ENCODE results near the gene MYO15A.
"Not testable (repeated sequence)": the region's sequence is repeated elsewhere in the genome, so short reads cannot be mapped to it uniquely, and the experiment has no call there.

The MYO15A gene

GRCh38 chr17:18185832-18186626 is 77.5 kb downstream of the MYO15A start:
- DNase-seq (ENCODE audit: low spot score), result peak; percentile 23

GRCh38 chr17:18186627-18186982 is 78.0 kb downstream of the MYO15A start:
- DNase-seq (ENCODE audit: low spot score), result peak; percentile 15

- DNase-seq (ENCODE audit: low spot score), result no peak
Measured at GRCh38 chr17:18187226-18187625, 78.7 kb downstream of the MYO15A start.

- peak; percentile 26 for DNase-seq (ENCODE audit: low spot score)
Measured at GRCh38 chr17:18187821-18188761, 79.5 kb downstream of the MYO15A start.

GRCh38 chr17:18190628-18191235 is 82.2 kb downstream of the MYO15A start:
- DNase-seq (ENCODE audit: low spot score), result no peak

- no peak for DNase-seq (ENCODE audit: low spot score)
Measured at GRCh38 chr17:18191236-18191667, 82.7 kb downstream of the MYO15A start.

- peak; percentile 18 for DNase-seq (ENCODE audit: low spot score)
Measured at GRCh38 chr17:18191967-18192366, 83.4 kb downstream of the MYO15A start.

GRCh38 chr17:18194394-18194793 is 85.8 kb downstream of the MYO15A start:
- no peak for DNase-seq (ENCODE audit: low spot score)

- DNase-seq (ENCODE audit: low spot score), result no peak
Measured at GRCh38 chr17:18194804-18195203, 86.2 kb downstream of the MYO15A start.

- no peak for DNase-seq (ENCODE audit: low spot score)
Measured at GRCh38 chr17:18195246-18195645, 86.7 kb downstream of the MYO15A start.

GRCh38 chr17:18197535-18198194 is 89.1 kb downstream of the MYO15A start:
- DNase-seq (ENCODE audit: low spot score), result no peak

GRCh38 chr17:18198530-18198929 is 90.0 kb downstream of the MYO15A start:
- DNase-seq (ENCODE audit: low spot score), result no peak

GRCh38 chr17:18201108-18201507 is 92.6 kb downstream of the MYO15A start:
- no peak for DNase-seq (ENCODE audit: low spot score)

- no peak for DNase-seq (ENCODE audit: low spot score)
Measured at GRCh38 chr17:18203308-18203707, 94.8 kb downstream of the MYO15A start.

- no peak for DNase-seq (ENCODE audit: low spot score)
Measured at GRCh38 chr17:18205861-18206260, 97.3 kb downstream of the MYO15A start.

GRCh38 chr17:18206962-18207361 is 98.4 kb downstream of the MYO15A start:
- DNase-seq (ENCODE audit: low spot score), result no peak

GRCh38 chr17:18208092-18208491 is 99.5 kb downstream of the MYO15A start:
- no peak for DNase-seq (ENCODE audit: low spot score)

- DNase-seq (ENCODE audit: low spot score), result no peak
Measured at GRCh38 chr17:18213666-18214270, 105.2 kb downstream of the MYO15A start.

- DNase-seq (ENCODE audit: low spot score), result not testable (repeated sequence)
Measured at GRCh38 chr17:18216906-18217305, 108.3 kb downstream of the MYO15A start.

GRCh38 chr17:18217412-18218015 is 109.0 kb downstream of the MYO15A start:
- peak; percentile 72 for DNase-seq (ENCODE audit: low spot score)

GRCh38 chr17:18218756-18219415 is 110.3 kb downstream of the MYO15A start:
- DNase-seq (ENCODE audit: low spot score), result no peak
